Hematopoietic multipotent progenitor cell treated with erythropoietin and hydrocortisone succinate and interleukin-3 and kit ligand, for 4 days (in vitro differentiated cells): Measurements from ENCODE around the gene SCN8A.
"Not testable (repeated sequence)": the region's sequence is repeated elsewhere in the genome, so short reads cannot be mapped to it uniquely, and the experiment has no call there.

Experiments used
- DNase-seq: peaks from one replicate; pipeline ENCODE4 v3.0.0-alpha.2; 2015

Gene SCN8A

GRCh38 chr12:51774933-51775332 is 183.9 kb downstream of the SCN8A start:
- DNase-seq = no peak

- no peak for DNase-seq
These were observed 186.4 kb downstream of the SCN8A start for GRCh38 chr12:51777457-51777856.

GRCh38 chr12:51777973-51778372 is 186.9 kb downstream of the SCN8A start:
- DNase-seq = no peak

GRCh38 chr12:51779876-51780275 is 188.8 kb downstream of the SCN8A start:
- DNase-seq = no peak

DNA sequence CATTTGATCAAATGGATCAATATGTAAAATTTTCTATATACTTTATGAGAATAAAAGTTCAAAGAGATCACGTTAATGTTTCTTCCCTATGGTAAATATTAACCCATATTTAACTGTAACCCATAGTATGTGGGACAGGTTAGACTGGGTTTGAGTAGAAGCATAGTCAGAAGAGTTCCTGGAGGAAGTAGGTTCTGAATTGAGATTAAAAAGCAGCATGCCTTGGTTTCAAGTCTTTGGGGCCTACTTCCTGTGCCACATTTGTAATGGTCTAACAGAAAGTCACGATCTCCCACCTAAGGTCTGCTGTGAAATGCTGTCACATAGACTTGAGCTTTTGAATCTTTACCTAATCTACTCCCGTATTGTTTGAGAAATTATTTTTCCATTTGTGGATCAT is 193.7 kb downstream of the SCN8A start:
- DNase-seq = peak; percentile 12

DNA sequence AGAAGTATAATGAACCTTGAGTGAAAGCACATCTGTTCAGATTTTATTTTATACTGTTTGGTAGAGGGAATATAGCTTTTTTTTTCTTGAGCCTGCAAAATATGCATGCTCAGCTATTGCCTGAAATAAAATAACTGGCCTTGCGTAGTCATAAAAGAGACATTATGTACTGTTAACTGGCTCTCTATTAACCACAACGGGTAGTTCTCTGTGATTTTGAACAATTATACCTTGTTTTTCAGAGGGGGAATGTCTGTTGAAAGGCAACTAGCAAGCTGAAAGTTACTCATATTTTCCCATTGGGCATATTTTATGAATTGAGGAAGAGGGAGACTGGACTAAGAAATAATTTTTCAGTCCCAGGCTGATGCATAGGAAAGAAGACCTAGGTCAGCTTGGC is 194.9 kb downstream of the SCN8A start:
- DNase-seq = no peak

- DNase-seq = no peak
These were observed 197.8 kb downstream of the SCN8A start for GRCh38 chr12:51788876-51789275.

- no peak for DNase-seq
These were observed 201.4 kb downstream of the SCN8A start for GRCh38 chr12:51792417-51792816.

GRCh38 chr12:51793201-51793600 is 202.2 kb downstream of the SCN8A start:
- DNase-seq = no peak

GRCh38 chr12:51797301-51797700 is 206.3 kb downstream of the SCN8A start:
- DNase-seq = no peak

DNA sequence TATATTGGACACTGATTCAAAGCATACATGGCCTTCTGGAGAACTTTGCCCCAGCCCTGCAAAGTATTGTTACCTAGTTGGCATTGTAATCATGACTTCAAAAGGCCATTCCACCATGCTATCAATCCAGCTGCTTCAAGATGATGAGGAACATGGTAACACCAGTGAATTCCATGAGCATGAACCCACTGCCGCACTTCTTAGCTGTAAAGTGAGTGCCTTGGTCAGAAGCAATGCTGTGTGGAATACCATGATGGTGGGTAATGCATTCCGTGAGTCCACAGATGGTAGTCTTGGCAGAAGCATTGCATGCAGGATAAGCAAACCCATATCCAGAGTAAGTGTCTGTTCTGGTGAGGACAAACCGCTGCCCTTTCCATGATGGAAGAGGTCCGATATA is 207.0 kb downstream of the SCN8A start:
- DNase-seq = not testable (repeated sequence)

GRCh38 chr12:51798501-51798900 is 207.5 kb downstream of the SCN8A start:
- no peak for DNase-seq

- DNase-seq = no peak
These were observed 210.0 kb downstream of the SCN8A start for GRCh38 chr12:51801027-51801426.

GRCh38 chr12:51806896-51807295 is 215.9 kb downstream of the SCN8A start:
- DNase-seq = no peak

DNA sequence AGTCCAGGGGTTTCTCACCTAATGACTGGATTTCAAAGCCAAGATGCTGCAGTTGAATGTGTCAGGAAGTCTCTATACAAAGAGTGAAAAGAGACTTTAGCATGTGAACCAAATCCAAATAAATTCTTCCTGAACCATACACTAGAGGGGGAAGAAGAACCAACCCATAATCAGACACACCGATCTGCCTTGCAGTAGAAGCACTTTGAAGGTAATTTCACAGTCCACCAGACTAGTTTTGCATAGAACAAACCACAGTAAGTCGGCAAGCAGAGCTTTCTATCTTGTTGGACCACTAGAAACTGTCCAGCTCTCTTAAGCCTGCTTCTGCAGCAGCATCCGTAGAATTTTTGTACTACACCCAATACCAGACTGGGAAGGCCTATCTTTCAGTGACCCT is 218.2 kb downstream of the SCN8A start:
- no peak for DNase-seq

DNA sequence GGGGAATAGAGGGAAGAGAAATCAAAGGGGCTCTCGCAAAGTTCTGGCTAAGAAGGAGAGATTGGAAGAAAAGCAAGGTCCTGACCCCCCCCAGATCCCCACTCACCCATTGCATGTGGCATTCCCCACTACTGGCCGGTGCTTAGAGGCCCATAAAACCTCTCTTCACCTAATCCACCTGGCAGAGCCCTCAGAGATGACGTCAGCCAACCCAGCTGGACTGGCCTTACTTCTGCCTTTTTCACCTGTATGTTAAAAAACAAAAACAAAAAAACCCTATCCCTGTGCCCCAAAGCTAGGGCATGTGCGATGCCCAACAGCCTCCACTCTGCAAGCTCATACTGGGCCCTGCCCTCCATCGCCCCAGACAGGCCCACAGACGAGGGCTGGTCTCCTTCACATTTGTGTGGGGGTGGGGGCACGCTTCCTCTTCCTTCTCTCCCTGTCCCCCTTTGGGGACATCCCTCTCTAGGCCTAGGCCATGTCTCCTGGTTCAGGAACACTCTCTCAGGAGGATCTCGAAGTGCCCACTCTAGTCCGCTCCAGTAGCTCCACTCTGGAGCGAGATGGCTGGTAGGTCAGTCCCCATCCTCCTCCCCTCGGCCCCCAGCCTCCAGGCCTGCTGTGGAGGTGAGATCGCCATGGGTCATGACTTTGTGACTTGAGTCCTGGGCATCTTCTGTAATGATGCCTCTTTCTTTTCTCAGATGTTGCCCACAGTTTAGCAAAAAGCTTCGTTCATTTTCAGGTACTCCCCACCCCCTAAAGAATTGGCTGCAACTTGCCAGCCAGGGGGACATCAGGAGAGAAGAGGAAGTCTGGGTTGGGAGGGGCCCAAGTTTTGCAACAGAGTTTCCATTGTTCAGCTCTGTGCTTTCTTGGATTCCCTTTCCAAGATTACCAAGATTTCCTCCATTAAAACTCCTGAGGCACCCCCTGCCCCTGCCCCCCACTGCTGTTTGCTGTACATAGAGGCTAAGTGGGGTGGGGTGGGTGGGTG is 220.5 kb downstream of the SCN8A start:
- DNase-seq = no peak

DNA sequence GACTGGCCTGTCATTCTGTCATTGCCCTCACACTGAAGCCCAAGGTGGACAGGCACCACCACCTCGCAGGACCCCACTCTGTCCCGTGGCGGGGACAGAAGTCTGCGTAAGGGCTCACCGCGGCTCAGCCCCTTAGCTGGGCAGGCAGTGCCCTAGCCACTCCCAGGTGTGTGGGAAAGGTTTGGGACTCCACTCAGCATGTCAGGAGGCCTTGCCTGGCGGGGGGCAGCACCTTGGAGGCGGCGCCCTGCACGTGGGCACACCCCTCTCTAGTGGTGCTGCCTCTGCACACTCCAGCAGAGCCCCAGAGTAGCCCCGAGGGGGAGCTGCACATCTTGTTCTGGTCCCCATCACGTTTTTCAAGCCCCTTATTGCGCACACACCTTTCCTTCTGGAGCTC is 221.8 kb downstream of the SCN8A start:
- no peak for DNase-seq

DNA sequence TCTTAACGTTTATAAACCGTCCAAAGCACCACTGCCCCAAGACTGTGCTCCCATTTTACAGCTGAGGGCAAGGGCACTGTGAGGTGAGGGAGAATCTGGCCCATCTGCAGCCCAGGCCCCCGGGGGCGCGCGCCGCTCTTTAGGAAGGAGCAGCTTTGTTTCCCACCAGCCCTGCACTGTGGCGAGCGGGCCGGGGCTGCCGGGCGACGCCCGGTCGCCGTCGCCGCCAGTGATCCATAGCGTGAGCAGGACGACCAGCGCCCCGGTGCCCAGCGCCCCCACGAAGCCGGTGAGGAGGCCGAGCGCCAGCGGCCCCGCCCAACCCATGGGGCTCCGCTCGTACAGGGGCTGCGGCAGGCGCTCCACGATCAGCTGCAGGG is 222.9 kb downstream of the SCN8A start:
- no peak for DNase-seq

DNA sequence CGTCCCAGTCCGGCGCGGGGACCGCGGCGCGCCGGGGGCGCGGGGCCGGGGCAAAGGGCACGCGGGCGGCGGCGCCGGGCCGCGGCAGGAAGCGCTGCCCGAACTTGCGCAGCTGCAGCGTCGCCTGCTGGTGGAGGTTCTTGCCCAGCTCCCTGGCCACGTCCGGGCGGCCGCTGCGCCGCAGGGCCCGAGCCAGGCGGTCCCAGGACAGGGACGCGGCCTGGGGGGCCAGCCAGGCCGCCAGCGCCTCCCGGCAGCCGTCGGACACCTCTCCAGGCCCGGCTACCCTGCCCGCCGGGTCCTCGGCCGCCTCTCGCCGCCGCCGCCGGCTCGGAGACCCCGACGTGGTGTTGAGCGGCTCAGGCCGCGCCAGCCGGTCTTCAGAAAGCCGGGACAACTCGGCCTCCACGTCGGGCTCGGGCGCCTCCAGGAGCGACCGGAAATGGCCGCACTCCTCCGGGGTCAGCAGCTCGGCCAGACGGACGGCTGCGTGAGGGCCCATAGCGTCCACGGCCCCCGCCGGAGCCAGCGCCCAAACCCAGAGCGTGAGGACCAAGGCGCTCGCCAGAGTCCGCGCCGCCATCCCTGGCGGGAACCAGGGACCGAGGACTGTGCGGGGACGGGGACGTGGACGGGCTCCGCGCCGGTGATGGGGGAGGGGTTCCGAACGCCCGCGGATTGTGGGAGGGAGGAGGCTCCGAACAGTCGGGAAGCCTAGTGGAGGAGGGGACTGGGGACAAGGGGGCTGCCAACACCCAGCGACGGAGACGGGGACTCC is 223.5 kb downstream of the SCN8A start:
- peak; percentile 86 for DNase-seq

- DNase-seq = no peak
These were observed 224.5 kb downstream of the SCN8A start for GRCh38 chr12:51815571-51815970.

GRCh38 chr12:51817027-51817953 is 226.3 kb downstream of the SCN8A start:
- DNase-seq = no peak

DNA sequence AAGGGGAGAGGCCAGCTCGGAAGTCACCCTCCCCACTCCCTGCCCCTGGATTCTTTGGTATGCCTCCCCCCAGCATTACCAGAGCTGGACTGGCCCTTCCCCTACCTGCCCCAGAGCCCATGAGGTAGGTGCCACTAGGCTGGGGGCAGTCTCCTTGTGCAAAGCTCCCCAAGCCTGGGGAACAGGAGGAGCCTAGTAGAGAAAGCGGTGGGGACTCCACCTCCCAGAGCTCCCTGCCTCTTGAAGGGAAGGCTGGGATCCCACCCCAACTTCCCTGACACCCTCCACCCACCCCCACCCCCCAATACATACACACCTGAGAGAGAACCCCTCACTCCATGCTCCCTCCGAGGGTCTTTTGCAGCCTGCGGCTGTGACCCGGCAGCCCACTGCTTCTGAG is 227.1 kb downstream of the SCN8A start:
- DNase-seq = no peak
